Measurements from ENCODE around the gene FGF5.

FGF5 gene

DNA sequence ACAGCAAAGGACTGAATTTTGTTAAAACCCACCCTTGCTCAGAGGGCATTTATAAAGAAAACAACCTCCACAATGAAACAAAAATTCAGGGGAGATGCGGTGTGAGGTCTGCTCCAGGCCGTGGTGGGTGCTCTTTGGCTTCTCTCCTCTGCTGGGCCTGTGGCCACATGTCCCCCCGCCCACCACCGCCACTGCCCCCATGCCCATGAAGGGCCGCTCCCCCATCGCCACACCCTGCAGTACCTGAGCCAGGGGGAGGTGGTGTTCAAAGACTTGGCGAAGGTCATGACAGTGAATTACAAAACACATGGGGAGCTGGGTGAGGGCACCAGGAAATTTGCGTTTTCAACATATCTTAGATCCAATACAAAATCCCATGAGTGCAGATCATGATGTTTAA is 54.9 kb downstream of the FGF5 start:
- H3K4me3 ChIP-seq (ENCODE audit: low read depth, low read length), result no peak overlapping the region
- TF ChIP-seq, protein P1, sequence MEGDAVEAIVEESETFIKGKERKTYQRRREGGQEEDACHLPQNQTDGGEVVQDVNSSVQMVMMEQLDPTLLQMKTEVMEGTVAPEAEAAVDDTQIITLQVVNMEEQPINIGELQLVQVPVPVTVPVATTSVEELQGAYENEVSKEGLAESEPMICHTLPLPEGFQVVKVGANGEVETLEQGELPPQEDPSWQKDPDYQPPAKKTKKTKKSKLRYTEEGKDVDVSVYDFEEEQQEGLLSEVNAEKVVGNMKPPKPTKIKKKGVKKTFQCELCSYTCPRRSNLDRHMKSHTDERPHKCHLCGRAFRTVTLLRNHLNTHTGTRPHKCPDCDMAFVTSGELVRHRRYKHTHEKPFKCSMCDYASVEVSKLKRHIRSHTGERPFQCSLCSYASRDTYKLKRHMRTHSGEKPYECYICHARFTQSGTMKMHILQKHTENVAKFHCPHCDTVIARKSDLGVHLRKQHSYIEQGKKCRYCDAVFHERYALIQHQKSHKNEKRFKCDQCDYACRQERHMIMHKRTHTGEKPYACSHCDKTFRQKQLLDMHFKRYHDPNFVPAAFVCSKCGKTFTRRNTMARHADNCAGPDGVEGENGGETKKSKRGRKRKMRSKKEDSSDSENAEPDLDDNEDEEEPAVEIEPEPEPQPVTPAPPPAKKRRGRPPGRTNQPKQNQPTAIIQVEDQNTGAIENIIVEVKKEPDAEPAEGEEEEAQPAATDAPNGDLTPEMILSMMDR (IDR thresholded peaks at IDR 0.05; ENCODE audit: low read depth, low read length), result no peak

DNA sequence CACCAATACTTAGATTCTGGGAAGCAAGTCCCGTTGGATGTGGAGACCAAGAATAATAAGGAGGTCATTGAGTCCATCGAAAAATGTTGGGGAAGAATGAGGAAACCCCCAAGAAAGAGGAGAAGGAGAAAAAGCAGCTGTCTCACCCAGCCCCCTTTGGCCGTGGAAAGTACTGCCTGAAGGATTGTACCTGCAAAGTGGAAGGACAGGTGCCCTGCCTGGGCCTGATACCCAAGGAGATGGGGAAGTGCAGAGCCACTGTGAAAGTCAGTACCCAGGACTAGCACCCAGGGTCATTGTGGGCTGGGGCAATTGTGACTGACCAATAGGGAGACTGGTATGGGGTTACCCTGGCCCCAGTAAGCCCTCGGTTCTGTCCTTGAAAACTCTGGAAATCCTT is 55.3 kb downstream of the FGF5 start:
- H3K4me3 ChIP-seq (ENCODE audit: low read depth, low read length), result no peak overlapping the region
- TF ChIP-seq, protein P1 (IDR thresholded peaks at IDR 0.05; ENCODE audit: low read depth, low read length), result no peak

DNA sequence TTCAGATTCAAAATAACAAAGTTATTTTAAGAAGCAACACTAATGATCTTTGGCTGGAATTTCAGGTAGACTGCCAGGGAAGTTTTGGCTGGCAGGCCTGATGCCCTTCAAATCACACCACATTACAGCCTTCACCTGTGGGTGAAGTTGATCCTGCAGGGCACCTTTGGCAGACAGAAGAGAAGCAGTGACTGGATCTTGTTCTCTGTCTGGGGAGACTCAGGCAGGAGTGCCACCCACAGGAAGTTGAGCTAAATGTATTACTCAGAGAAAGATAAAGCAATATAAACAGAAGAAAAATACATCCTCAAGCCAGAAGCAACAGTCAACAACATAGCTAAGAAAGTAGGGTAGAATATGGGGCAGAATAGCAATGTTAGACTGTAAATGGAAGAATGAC is 56.3 kb downstream of the FGF5 start:
- TF ChIP-seq, protein P1 (IDR thresholded peaks at IDR 0.05; ENCODE audit: low read depth, low read length), result no peak
- no peak overlapping the region for H3K4me3 ChIP-seq (ENCODE audit: low read depth, low read length)

DNA sequence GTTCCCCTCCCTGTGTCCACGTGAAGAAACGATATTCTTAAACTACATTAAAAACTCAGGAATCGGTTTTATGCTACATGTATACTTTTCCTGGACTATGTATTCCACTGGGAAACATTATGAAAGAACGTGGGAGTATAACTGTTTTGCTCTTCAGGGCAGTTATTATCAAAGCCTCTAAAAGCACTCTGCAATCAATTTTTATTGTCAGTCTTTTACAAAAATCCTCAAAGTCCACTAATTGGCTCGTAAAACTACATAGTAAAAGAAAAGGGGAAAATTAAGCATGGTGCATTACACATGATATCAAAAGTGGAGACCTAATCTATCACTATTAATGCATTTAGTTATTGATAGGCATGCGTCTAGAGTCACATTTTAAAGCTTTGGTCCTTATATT is 57.7 kb downstream of the FGF5 start:
- H3K4me3 ChIP-seq (ENCODE audit: low read depth, low read length), result no peak overlapping the region
- TF ChIP-seq, protein P1 (IDR thresholded peaks at IDR 0.05; ENCODE audit: low read depth, low read length), result no peak

DNA sequence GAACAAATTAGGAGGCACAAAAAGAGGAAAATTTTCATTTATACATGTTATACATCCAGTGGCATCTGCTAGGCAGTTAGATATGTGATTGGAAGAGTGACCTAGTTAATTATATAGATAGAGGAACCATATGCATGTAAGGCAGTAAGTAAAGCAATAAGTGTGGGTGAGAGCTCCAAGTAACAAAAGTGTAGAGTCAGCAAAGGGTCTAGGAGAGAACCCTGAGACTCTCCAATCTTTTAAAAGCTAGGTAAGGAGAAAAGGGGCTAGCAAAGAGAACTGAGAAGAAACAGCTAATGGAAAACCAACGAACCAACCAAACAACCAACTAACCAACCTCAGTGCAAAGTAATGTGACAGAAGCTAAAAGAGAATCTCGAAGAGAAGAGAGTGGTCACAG is 65.2 kb downstream of the FGF5 start:
- no peak overlapping the region for H3K4me3 ChIP-seq (ENCODE audit: low read depth, low read length)
- TF ChIP-seq, protein P1 (IDR thresholded peaks at IDR 0.05; ENCODE audit: low read depth, low read length), result no peak

DNA sequence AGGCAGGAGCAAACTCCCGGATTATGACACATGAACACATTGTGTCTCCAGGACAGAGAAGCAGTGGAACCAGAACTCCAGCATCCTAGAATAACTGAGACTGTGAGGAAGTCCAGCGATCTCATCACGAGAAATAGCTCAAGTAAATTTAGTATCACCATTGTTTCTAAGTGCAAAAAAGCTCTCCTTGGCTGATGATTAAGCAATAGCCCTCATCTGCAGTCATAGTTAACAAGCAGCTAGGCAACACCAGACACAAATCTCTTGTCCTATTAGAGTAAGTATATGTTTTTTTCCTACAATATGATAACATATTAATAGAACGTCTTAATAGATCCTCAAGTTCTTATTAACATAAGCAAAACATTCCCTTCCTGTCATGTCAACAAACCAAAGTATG is 66.7 kb downstream of the FGF5 start:
- H3K4me3 ChIP-seq (ENCODE audit: low read depth, low read length), result no peak overlapping the region
- TF ChIP-seq, protein P1 (IDR thresholded peaks at IDR 0.05; ENCODE audit: low read depth, low read length), result no peak

DNA sequence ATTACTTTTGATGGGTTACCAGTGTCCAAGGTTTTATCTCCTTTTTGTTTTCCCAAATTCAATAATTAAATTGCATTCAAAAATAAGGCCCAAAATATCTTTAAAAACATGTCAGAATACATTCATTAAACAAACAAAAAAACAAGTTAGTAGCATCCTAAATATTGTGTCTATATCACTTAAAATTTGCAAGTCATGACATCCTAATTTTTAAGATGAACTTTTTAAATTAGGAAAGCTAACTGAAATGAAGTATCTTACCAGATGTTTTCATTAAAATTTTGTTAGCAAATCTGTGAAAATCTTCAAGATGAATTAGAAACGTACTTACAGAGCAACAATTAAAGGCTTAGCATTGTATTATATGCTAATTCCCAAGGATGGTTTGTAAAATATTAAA is 68.1 kb downstream of the FGF5 start:
- TF ChIP-seq, protein P1 (IDR thresholded peaks at IDR 0.05; ENCODE audit: low read depth, low read length), result no peak
- no peak overlapping the region for H3K4me3 ChIP-seq (ENCODE audit: low read depth, low read length)
